Left colon (tissue), 2 donors: Measurements from ENCODE around the gene TSTD2. TPM values are rescaled to one million over a fixed set of nuclear protein-coding genes. Genes with fewer than 3 reads are reported as not detected.
"Not testable (repeated sequence)": the region's sequence is repeated elsewhere in the genome, so short reads cannot be mapped to it uniquely, and the experiment has no call there.

Source experiments
- ATAC-seq: fragments of 200-7000 bp; cut with Tn5 transposase; one replicate; pipeline ENCODE4 v1.9.1; 2020; ENCODE audit warnings: mild to moderate bottlenecking, moderate library complexity
- DNase-seq, 2 donors: peaks; one replicate each; pipeline ENCODE4 v3.0.0-alpha.2; 2020
- intact Hi-C, 2 donors: fragments of 100-400 bp; cut with DNase I in 1 of 2; cut with micrococcal nuclease in 1 of 2; formaldehyde crosslinking; loops; one replicate each; pipeline versions ENCODE4 v1.11.2 to v1.14.0; 2022; cut with DNase I, micrococcal nuclease
- total RNA-seq, 2 donors: library from RNA; stranded (reverse); fragmentation: NEBNext Ultra II Directional; extraction: Animal tissue kit (Norgen Biotek cat#: 25700); gene quantifications; one replicate each; pipeline ENCODE4 v1.2.1, GENCODE V29; 2021
- donor health status: DM: no; HTN: no; CAD: no.
- donor health status: DM: yes; HTN: yes; CAD: no.

The TSTD2 gene
- total RNA-seq, 2 donors from 2014 or later = 12.6 to 22.4 TPM

DNA sequence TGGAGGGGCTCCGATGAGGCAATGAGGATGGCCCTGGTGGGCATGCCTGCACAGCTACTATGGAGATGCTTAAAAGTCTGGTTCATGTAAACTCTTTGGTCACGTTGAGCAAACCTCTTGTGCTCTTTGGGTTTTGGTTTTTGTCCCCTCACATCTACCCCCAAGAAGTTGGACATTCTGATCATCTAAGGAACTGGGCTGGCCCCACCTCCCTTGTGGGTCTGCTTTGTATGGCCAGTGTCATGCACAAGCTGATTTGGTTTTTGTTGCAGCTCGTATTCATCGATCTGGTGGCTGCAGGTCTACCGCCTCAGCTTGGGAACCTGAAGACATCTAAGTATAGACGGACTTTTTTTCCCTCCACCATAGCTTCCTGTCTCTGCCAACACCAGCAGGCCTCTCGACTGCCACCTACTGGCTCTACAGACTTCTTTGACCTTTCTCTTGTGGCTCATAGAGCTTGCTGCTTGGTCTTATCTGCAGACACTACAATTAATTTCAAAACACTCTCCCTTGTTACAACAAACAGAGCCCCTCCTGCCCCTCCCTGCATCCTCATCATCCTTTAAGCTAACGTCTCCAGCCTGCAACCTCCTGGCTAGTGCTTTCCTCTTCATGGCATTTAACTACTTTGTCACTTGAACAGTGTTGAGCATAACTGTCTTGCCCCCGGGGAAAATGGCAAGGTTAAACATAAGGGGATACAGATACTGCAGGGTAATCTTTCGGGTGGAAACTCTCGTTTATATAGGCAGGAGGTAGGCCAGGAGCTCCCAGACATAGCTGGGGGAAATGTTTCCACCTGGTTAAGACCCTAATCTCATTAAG, 34.5 kb downstream of the TSTD2 start:
- intact Hi-C loops = loop anchor here in 1 of 2 donors (10.0 kb wide), 1 partner anchor 94 kb away; the partner anchor contains the start of gene TMOD1
- peak; percentile 81 for ATAC-seq
- peak; percentile 67 to 86 for DNase-seq

GRCh38 chr9:97596906-97597305, 36.3 kb downstream of the TSTD2 start:
- intact Hi-C loops = loop anchor here in 1 of 2 donors (10.0 kb wide), 1 partner anchor 92 kb away; the partner anchor contains the start of gene TMOD1

DNA sequence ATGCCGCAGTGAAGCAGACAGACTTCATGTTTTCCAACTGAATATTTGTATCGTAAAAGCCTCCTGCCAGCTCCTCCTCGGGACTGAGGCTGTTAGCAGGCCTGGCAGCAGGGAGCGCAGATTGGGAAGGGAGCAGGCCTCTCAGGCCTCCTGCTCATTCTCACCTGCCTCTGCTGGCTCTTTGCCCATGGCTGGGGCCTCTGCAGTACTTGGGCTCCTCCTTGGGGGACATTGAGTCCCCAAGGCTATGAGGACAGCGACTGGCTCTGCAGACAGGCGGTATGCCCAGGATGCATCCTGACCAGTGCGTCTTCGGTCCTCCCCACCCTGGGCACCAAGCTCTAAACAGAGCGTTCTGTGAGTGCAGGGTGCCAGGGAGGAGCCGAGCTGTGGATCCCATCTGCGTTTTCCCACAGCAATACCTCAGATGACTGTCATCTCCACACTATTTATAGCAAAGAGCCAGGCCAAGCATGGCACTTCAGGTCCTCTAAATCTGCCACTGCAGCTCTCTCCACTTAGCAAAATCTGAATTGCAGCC, 38.7 kb downstream of the TSTD2 start:
- ATAC-seq (no peak), DNase-seq (peak in 1 of 2 donors; percentile 43)
- intact Hi-C loops = loop anchor here in 1 of 2 donors (10.0 kb wide), 1 partner anchor 90 kb away; the partner anchor contains the start of gene TMOD1

More at GRCh38 chr9:97596906-97597305, 36.3 kb downstream of the TSTD2 start:
- ATAC-seq (no peak), DNase-seq (no peak)

- intact Hi-C loops = loop anchor here in 1 of 2 donors (10.0 kb wide), 1 partner anchor 89 kb away; the partner anchor contains the start of gene TMOD1
- DNase-seq = no peak
- ATAC-seq = no peak
Observed at GRCh38 chr9:97593960-97594359, 39.2 kb downstream of the TSTD2 start.

GRCh38 chr9:97592126-97592525, 41.0 kb downstream of the TSTD2 start:
- no peak for DNase-seq
- intact Hi-C loops = loop anchor here in 1 of 2 donors (10.0 kb wide), 1 partner anchor 87 kb away; the partner anchor contains the start of gene TMOD1
- no peak for ATAC-seq

DNA sequence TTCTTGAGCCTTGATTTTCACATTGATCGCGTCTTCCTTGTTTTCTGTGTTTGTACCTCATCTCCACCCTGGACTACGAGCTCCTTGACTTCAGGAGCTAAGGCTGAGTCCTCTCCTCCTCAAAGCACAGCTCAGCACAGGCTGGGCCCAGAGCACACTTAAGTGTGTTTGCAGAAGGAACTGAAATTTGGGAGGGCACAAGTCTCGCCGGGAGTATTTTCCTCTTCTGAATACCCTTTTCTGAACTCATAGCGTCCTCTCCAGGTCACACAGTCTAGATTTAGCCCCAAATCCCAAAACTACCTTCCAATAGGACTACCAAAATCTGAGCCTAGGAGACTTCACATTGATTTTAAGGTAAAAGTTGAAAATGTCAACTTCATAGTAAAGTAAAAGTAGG, 41.6 kb downstream of the TSTD2 start:
- no peak for DNase-seq
- intact Hi-C loops = loop anchor here in 1 of 2 donors (10.0 kb wide), 1 partner anchor 87 kb away; the partner anchor contains the start of gene TMOD1
- no peak for ATAC-seq

GRCh38 chr9:97586909-97587308, 46.3 kb downstream of the TSTD2 start:
- ATAC-seq, intact Hi-C loops, DNase-seq: not testable (repeated sequence)

GRCh38 chr9:97584778-97585177, 48.4 kb downstream of the TSTD2 start:
- ATAC-seq, intact Hi-C loops: not testable (repeated sequence)

DNA sequence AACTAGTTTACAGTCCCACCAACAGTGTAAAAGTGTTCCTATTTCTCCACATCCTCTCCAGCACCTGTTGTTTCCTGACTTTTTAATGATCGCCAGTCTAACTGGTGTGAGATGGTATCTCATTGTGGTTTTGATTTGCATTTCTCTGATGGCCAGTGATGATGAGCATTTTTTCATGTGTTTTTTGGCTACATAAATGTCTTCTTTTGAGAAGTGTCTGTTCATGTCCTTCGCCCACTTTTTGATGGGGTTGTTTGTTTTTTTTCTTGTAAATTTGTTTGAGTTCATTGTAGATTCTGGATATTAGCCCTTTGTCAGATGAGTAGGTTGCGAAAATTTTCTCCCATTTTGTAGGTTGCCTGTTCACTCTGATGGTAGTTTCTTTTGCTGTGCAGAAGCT, 51.6 kb downstream of the TSTD2 start:
- ATAC-seq, intact Hi-C loops, DNase-seq: not testable (repeated sequence)

More at GRCh38 chr9:97584778-97585177, 48.4 kb downstream of the TSTD2 start:
- DNase-seq = not testable (repeated sequence)

GRCh38 chr9:97579914-97580313, 53.3 kb downstream of the TSTD2 start:
- no peak for ATAC-seq
- no peak for DNase-seq
- intact Hi-C loops = no loop called here

GRCh38 chr9:97578846-97579245, 54.3 kb downstream of the TSTD2 start:
- DNase-seq = no peak
- ATAC-seq = no peak
- intact Hi-C loops = no loop called here

GRCh38 chr9:97577051-97577450, 56.1 kb downstream of the TSTD2 start:
- ATAC-seq (no peak), DNase-seq (no peak)
- intact Hi-C loops = no loop called here

- intact Hi-C loops = no loop called here
- DNase-seq (no peak), ATAC-seq (no peak)
Observed at GRCh38 chr9:97575673-97576200, 57.4 kb downstream of the TSTD2 start.

DNA sequence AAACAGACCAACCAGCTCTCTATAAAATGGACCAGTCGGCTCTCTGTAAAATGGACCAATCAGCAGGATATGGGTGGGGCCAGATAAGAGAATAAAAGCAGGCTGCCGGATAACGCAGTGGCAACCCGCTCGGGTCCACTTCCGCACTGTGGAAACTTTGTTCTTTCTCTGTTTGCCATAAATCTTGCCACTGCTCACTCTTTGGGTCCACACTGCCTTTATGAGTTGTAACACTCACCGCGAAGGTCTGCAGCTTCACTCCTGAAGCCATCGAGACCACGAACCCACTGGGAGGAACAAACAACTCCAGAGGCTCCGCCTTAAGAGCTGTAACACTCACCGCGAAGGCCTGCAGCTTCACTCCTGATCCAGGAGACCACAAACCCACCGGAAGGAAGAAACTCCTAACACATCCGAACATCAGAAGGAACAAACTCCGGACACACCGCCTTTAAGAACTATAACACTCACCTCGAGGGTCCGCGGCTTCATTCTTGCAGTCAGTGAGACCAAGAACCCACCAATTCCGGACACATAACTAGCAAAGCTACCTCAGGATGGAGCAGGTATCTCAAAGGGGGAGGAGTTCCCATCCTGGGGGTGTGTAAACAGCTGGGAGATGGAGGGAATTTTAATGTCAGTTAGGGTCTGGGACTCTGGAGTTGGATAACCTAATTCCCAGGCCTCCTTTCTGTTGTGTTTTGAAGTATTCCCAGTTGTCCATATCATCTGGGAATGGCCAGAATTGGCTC, 58.1 kb downstream of the TSTD2 start:
- intact Hi-C loops, ATAC-seq, DNase-seq: not testable (repeated sequence)

DNA sequence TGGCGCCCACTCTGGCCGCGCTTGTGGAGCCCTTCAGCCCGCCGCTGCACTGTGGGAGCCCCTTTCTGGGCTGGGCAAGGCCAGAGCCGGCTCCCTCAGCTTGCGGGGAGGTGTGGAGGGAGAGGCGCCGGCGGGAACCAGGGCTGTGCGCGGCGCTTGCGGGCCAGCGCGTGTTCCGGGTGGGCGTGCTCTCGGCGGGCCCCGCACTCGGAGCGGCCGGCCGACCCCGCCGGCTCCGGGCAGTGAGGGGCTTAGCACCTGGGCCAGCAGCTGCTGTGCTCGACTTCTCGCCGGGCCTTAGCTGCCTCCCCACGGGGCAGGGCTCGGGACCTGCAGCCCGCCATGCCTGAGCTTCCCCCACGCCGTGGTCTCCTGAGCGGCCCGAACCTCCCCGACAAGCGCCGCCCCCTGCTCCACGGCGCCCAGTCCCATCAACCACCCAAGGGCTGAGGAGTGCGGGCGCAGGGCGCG, 59.0 kb downstream of the TSTD2 start:
- ATAC-seq, DNase-seq, intact Hi-C loops: not testable (repeated sequence)

DNA sequence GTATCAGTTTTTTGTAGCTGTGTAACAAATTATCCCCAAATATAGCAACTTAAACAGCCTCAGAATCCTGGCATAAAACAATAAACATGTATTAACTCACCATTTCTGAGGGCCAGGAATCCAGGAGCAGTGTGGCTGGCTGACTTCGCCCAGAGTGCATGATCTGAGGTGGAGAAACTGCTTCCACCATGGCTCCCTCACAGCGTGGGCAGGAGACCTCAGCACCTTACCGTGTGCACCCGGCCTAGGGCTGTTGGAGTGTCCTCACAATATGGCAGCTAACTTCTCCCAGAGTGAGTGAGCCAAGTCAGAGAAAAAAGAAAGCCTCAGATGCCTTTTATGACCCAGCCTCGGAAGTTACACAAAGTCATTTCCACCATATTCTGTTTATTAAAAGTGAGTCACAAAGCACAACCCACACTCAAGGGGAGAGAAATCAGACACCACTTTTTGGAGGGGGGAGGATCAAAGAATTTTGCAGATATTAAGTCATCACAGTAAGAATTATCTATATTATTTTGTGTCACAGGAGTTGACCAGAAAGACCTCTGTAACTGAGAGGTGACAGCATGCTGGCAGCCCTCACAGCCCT, 59.6 kb downstream of the TSTD2 start:
- no peak for ATAC-seq
- intact Hi-C loops = no loop called here
- DNase-seq = no peak

DNA sequence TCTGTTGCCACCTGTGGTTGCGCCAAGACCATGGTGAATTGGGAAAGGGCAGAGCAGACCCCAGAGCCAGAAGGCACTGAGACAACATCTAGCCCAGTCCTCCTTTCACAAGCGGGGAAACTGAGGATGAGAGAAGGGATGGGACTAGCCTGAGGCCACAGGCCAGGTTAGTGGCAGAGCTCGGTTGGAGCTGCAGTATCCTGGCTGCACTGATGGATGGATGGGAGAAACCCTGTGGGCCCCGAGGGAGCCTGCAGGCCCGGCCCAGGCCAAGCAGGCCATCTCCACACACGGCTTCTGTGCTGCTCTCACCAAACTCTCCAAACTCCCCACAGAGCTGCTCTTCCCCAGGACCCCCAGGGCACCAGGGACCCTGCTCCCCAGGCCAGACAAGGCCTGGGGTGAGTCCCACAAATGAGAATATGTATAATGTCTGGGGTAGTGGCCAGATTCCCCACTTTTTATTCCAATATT, 60.2 kb downstream of the TSTD2 start:
- intact Hi-C loops = no loop called here
- ATAC-seq = no peak
- DNase-seq = no peak

DNA sequence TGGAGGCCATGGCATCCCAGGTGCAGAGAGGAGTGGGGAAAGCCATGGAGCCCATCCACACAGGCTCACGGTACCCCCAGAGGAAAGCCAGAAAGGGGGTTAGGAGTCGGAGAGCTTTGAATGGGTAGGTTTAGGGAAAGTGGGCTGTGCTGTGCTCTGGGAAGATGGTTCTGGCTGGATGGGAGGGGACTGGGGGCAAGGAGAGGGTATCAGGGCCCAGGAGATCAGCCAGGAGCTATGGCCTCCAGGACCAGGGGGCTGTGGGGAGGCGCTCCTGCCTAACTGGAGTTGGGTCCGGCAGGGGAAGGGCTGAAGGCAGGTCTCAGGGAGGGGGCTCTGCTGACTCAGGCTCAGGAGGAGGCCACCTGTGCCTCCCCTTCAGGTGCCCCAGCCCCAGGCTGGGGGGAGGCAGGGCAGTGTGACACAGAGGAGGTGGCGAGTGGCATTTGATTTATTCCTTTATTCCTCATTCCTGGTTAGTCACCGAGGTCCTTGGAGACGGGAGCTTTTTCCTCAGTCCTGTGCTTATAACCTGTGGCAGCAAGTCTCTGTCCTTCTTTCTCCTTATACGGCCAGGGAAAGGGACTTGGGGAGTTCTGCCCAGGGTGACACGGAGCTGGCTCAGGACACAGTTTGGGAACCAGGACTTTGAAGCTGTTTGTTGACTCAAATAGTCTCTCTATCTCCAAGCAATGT, 60.8 kb downstream of the TSTD2 start:
- intact Hi-C loops = no loop called here
- ATAC-seq = no peak
- DNase-seq = no peak
